ENCODE measurements around the gene TMEM178B. TPM values are rescaled to one million over a fixed set of nuclear protein-coding genes. Genes with fewer than 3 reads are reported as not detected.

TMEM178B gene
- total and polyA plus RNA-seq, 10 of the 15 experiments (the other 5 are each of a cell fraction or from before 2014, with no cell fraction given) = 0.01 to 1.1 (median 0.04) TPM; not detected in 2

- TF ChIP-seq ESRRA (IDR thresholded peaks at IDR 0.05; ENCODE audit: low read length) = no peak
Measured at GRCh38 chr7:141454338-141454737, 380.5 kb downstream of the TMEM178B start (continued).

GRCh38 chr7:141455723-141456122 lies 381.9 kb downstream of the TMEM178B start:
- H3K9ac ChIP-seq (ENCODE audit: control insufficient read depth, insufficient read depth, low read length) = no peak overlapping the region
- H3K4me2 ChIP-seq (ENCODE audit: control insufficient read depth, insufficient read depth) = no peak overlapping the region
- H3K36me3 ChIP-seq (ENCODE audit: control insufficient read depth in 2 of 2, insufficient read depth in 2 of 2, low read length in 1 of 2) = no peaks in the 10 kb centered on the region
- H2AFZ ChIP-seq (ENCODE audit: control insufficient read depth, low read depth, low read length) = no peak overlapping the region
- no peaks in the 10 kb centered on the region for H3K4me1 ChIP-seq (ENCODE audit: control insufficient read depth, insufficient read depth, low read length)
- no TSS peak for BruUV-seq (replicated peaks)
- ATAC-seq (no peak), FAIRE-seq (no peak), DNase-seq (ENCODE audit: low read depth, low spot score) (no peak)
- 29% methylated on average over 1 of the region's 1 CpG for WGBS (ENCODE audit: insufficient coverage, insufficient replicate concordance, low lambda C conversion rate, missing lambda C conversion rate)
- ChIA-PET RAD21 (ENCODE audit: unreplicated experiment) (no interaction called here), CTCF (no interaction called here), POLR2A (no interaction called here), SMC1A (ENCODE audit: uncharacterized antibody, unreplicated experiment) (no interaction called here)
- intact Hi-C loops (cut with micrococcal nuclease; ENCODE audit: unreplicated experiment) (no loop called here), in situ Hi-C loops (cut with MboI) (no loop called here)
- no peaks in the 10 kb centered on the region for H3K9me3 ChIP-seq (replicated peaks; ENCODE audit: control insufficient read depth, insufficient read depth, low read length)
- H3K4me3 ChIP-seq = no peak overlapping the region
- no peaks in the 10 kb centered on the region for H3K79me2 ChIP-seq (ENCODE audit: control insufficient read depth, insufficient read depth, low read length)
- H4K20me1 ChIP-seq (ENCODE audit: control insufficient read depth, insufficient read depth) = no peaks in the 10 kb centered on the region
- no peak overlapping the region for H3K27ac ChIP-seq (ENCODE audit: control insufficient read depth, insufficient read depth)
- H3K27me3 ChIP-seq (replicated peaks in 1 of 2; ENCODE audit: control insufficient read depth in 2 of 2, insufficient read depth in 2 of 2, low read length in 1 of 2) = no peaks in the 10 kb centered on the region; a peak in 1 of 4 replicates
- TF ChIP-seq HDAC6 (IDR thresholded peaks at IDR 0.05; ENCODE audit: unreplicated experiment) (no peak), IRF4 (IDR thresholded peaks at IDR 0.05; ENCODE audit: low read depth, low read length) (no peak), ZNF217 (IDR thresholded peaks at IDR 0.05) (no peak), USF2 (IDR thresholded peaks at IDR 0.05; ENCODE audit: borderline replicate concordance, low read depth, low read length) (no peak), PAX5 (IDR thresholded peaks at IDR 0.05; ENCODE audit: borderline replicate concordance, low read depth, low read length) (no peak), MTA2 (IDR thresholded peaks at IDR 0.05; ENCODE audit: low read depth) (no peak), ZNF687 (IDR thresholded peaks at IDR 0.05) (no peak), SIX5 (IDR thresholded peaks at IDR 0.05; ENCODE audit: low read depth, low read length, severe bottlenecking) (no peak), RBBP5 (conservative IDR thresholded peaks at IDR 0.05) (no peak), BCL11A (IDR thresholded peaks at IDR 0.05; ENCODE audit: low read depth, low read length) (no peak), MXI1 (IDR thresholded peaks at IDR 0.05; ENCODE audit: low read depth, low read length) (no peak), BCLAF1 (IDR thresholded peaks at IDR 0.05) (no peak), IRF3 (IDR thresholded peaks at IDR 0.05) (no peak), SUZ12 (IDR thresholded peaks at IDR 0.05; ENCODE audit: unreplicated experiment) (no peak), SREBF1 (IDR thresholded peaks at IDR 0.05; ENCODE audit: low read length) (no peak)

Data from GM12878 (cell line).